ENCODE data around the gene SDK1. TPM values are rescaled to one million over a fixed set of nuclear protein-coding genes. Genes with fewer than 3 reads are reported as not detected.

SDK1 gene
- polyA plus RNA-seq, 2 of the 4 experiments (the other 2 are of a cell fraction): 0.12 to 0.28 TPM

DNA sequence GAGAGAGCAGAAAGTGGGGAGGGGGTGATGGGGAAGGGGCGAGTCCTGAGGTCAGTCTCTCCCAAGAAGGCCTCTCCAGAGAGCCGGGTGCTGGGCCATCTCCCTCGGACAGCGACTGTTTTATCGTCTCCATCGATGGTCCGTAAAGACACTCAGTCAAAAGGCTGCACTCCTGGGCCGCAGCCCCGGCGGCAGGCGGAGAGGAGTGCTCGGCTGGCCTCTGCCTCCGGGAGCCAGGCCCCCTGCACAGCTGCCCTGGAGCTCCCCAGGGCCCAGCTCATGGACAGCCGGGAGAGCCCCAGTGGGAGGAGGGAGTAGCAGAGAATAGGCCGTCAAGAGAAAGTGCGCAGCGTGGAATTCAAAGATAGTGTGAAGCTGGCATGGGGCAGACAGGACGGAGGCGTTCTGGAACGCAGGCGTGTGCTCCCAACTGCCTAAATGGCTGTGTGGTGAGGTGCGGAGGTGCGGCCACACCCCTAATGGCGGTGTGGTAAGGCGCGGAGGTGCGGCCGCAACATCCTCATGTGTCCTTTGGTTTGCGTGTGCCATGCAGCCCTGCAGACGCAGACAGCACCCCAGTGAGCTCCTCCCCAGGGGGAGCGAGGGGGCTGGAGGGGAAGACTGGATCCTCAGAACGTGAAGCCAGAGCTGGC lies 903.6 kb downstream of the SDK1 start:
- peak; percentile 73 to 85 for ATAC-seq
- H3K4me3 ChIP-seq: peak overlapping the region; percentile 30; the same call in 1 of the 3 replicates
- peak in 1 of 2 experiments; percentile 18 for DNase-seq (ENCODE audit: low read depth in 1 of 2, low spot score in 1 of 2)

DNA sequence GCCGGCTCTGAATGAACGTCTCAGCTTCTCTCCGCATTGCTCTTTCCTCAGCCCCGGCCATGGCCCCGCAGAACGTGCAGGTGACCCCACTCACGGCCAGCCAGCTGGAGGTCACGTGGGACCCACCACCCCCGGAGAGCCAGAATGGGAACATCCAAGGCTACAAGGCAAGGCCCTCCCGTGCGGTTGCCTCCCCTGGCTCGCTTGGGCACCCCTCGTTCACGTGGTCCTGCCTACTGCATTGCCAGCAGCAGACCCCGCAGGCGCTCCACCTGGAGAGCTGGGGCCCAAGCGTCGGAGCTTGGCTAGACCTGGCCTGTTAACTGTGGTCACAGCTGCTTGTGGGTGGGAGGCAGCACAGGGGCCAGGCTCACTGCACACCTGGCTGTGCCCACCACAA lies 904.8 kb downstream of the SDK1 start:
- Histone ChIP-seq H3K4me3 (no peak overlapping the region), H3K4me2 (no peak overlapping the region), H3K9me3 (no peaks in the 10 kb centered on the region), H3K27ac (no peak overlapping the region), H3K4me1 (no peaks in the 10 kb centered on the region)
- no peak for DNase-seq (ENCODE audit: low read depth in 1 of 2, low spot score in 1 of 2)
- no peak for FAIRE-seq
- POLR2A ChIA-PET: no interaction called here
- 68% methylated on average over 17 of the region's 18 CpGs for WGBS (ENCODE audit: missing lambda C conversion rate)
- no peak for ATAC-seq
- no peak for TF ChIP-seq FOSB (CRISPR knock-in tag; IDR thresholded peaks at IDR 0.05)
- TF ChIP-seq, protein P1, sequence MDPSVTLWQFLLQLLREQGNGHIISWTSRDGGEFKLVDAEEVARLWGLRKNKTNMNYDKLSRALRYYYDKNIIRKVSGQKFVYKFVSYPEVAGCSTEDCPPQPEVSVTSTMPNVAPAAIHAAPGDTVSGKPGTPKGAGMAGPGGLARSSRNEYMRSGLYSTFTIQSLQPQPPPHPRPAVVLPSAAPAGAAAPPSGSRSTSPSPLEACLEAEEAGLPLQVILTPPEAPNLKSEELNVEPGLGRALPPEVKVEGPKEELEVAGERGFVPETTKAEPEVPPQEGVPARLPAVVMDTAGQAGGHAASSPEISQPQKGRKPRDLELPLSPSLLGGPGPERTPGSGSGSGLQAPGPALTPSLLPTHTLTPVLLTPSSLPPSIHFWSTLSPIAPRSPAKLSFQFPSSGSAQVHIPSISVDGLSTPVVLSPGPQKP (IDR thresholded peaks at IDR 0.05; ENCODE audit: low read depth, low read length): no peak
- TF ChIP-seq, protein P2, sequence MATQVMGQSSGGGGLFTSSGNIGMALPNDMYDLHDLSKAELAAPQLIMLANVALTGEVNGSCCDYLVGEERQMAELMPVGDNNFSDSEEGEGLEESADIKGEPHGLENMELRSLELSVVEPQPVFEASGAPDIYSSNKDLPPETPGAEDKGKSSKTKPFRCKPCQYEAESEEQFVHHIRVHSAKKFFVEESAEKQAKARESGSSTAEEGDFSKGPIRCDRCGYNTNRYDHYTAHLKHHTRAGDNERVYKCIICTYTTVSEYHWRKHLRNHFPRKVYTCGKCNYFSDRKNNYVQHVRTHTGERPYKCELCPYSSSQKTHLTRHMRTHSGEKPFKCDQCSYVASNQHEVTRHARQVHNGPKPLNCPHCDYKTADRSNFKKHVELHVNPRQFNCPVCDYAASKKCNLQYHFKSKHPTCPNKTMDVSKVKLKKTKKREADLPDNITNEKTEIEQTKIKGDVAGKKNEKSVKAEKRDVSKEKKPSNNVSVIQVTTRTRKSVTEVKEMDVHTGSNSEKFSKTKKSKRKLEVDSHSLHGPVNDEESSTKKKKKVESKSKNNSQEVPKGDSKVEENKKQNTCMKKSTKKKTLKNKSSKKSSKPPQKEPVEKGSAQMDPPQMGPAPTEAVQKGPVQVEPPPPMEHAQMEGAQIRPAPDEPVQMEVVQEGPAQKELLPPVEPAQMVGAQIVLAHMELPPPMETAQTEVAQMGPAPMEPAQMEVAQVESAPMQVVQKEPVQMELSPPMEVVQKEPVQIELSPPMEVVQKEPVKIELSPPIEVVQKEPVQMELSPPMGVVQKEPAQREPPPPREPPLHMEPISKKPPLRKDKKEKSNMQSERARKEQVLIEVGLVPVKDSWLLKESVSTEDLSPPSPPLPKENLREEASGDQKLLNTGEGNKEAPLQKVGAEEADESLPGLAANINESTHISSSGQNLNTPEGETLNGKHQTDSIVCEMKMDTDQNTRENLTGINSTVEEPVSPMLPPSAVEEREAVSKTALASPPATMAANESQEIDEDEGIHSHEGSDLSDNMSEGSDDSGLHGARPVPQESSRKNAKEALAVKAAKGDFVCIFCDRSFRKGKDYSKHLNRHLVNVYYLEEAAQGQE (IDR thresholded peaks at IDR 0.05): no peak
- no peak for TF ChIP-seq KDM1A (IDR thresholded peaks at IDR 0.05; ENCODE audit: low read depth)
- TF ChIP-seq EHF (CRISPR knock-in tag; IDR thresholded peaks at IDR 0.05): no peak
- TF ChIP-seq RCOR1 (IDR thresholded peaks at IDR 0.05; ENCODE audit: low read depth, low read length): no peak
- CTCF ChIA-PET: interaction anchor here (0.5 to 1.6 kb wide), 2 partner anchors 16 to 26 kb away, joined by 3 to 5 read pairs; no protein-coding TSS in a partner anchor

More for the DNA sequence above, 903.6 kb downstream of the SDK1 start:
- Histone ChIP-seq H3K27ac (peak overlapping the region in 1 of 2 experiments; percentile 53; a peak in 2 of 6 replicates), H3K9me3 (no peaks in the 10 kb centered on the region), H3K4me1 (no peaks in the 10 kb centered on the region), H3K4me2 (peak overlapping the region; percentile 52)
- WGBS (ENCODE audit: missing lambda C conversion rate): 51% methylated on average over 31 of the region's 32 CpGs
- no peak for FAIRE-seq
- POLR2A ChIA-PET: no interaction called here
- no peak for TF ChIP-seq ESRRA (IDR thresholded peaks at IDR 0.05; ENCODE audit: borderline replicate concordance, low read length)
- no peak for TF ChIP-seq RNF2 (IDR thresholded peaks at IDR 0.05; ENCODE audit: borderline replicate concordance, low read depth)
- no peak for TF ChIP-seq FOSL2 (IDR thresholded peaks at IDR 0.05)
- no peak for TF ChIP-seq FOSL2 (CRISPR knock-in tag; IDR thresholded peaks at IDR 0.05)
- TF ChIP-seq CBX8 (IDR thresholded peaks at IDR 0.05): no peak
- no peak; the same call in 1 of the 2 replicates for TF ChIP-seq POLR2A (IDR thresholded peaks at IDR 0.05; ENCODE audit: low read length)
- no peak for TF ChIP-seq CHD4 (IDR thresholded peaks at IDR 0.05; ENCODE audit: borderline replicate concordance)
- no peak for TF ChIP-seq FOSB (CRISPR knock-in tag; IDR thresholded peaks at IDR 0.05)
- TF ChIP-seq, protein P1 (IDR thresholded peaks at IDR 0.05; ENCODE audit: low read depth, low read length): no peak
- TF ChIP-seq MAFK (IDR thresholded peaks at IDR 0.05; ENCODE audit: partially characterized antibody): no peak
- TF ChIP-seq ZC3H11A (IDR thresholded peaks at IDR 0.05): no peak
- no peak for TF ChIP-seq SMC3 (IDR thresholded peaks at IDR 0.05)
- TF ChIP-seq HOXB5 (CRISPR knock-in tag; IDR thresholded peaks at IDR 0.05): no peak
- TF ChIP-seq KDM1A (IDR thresholded peaks at IDR 0.05; ENCODE audit: low read depth): no peak
- no peak for TF ChIP-seq GATA3 (IDR thresholded peaks at IDR 0.05; ENCODE audit: borderline replicate concordance)
- CTCF ChIA-PET: interaction anchor here (1.6 kb wide), 1 partner anchor 15 kb away, joined by 5 read pairs; no protein-coding TSS in a partner anchor

Data from A549 (cell line).